HCT116 (cell line): ENCODE results near the gene CDX1.

Experiments
- CEBPB ChIP-seq: IDR thresholded peaks from 2 replicates; pipeline ENCODE4 v1.6.1; 2012; ENCODE audit warnings: low read depth
- EGR1 ChIP-seq: IDR thresholded peaks from 2 replicates; pipeline ENCODE4 v1.6.1; 2012; ENCODE audit warnings: low read depth
- EZH2 ChIP-seq: fragments of 200-600 bp; sonication (generic); IDR thresholded peaks from 2 replicates; pipeline ENCODE4 v1.6.1; 2017; ENCODE audit warnings: antibody characterized with exemption, mixed run types
- FOSL1 ChIP-seq: IDR thresholded peaks from 2 replicates; pipeline ENCODE4 v1.6.1; 2012; ENCODE audit warnings: low read depth
- JUND ChIP-seq: IDR thresholded peaks from 2 replicates; pipeline ENCODE4 v1.6.1; 2012
- POLR2A ChIP-seq: IDR thresholded peaks from 2 replicates; pipeline ENCODE4 v1.7.0; 2011; ENCODE audit warnings: borderline replicate concordance; ENCODE audit not compliant: insufficient read depth, insufficient read length; ENCODE audit errors: extremely low read depth
- POLR2AphosphoS5 ChIP-seq: IDR thresholded peaks from 2 replicates; pipeline ENCODE4 v1.6.1; 2011; ENCODE audit warnings: mild to moderate bottlenecking, low read depth, low read length, moderate library complexity
- SRF ChIP-seq: IDR thresholded peaks from 2 replicates; pipeline ENCODE4 v1.6.1; 2012; ENCODE audit warnings: low read depth
- TF ChIP-seq, protein P1 (sequence below): IDR thresholded peaks from 2 replicates; pipeline ENCODE4 v1.6.1; 2012
- TF ChIP-seq, protein P2 (sequence below), 3 experiments: fragments of 200-600 bp in 1 of 3; sonication (generic) in 1 of 3; IDR thresholded peaks in 2 of 3; conservative IDR thresholded peaks in 1 of 3; 2 replicates each; pipeline ENCODE4 v1.5.1; 2012 to 2017; ENCODE audit warnings: low read depth in 2 of 3, low read length in 2 of 3, antibody characterized with exemption in 1 of 3, borderline replicate concordance in 1 of 3, control low read depth in 1 of 3, mild to moderate bottlenecking in 1 of 3, mixed read lengths in 1 of 3, mixed run types in 1 of 3, moderate library complexity in 1 of 3; ENCODE audit not compliant: insufficient read depth in 1 of 3

DNA sequence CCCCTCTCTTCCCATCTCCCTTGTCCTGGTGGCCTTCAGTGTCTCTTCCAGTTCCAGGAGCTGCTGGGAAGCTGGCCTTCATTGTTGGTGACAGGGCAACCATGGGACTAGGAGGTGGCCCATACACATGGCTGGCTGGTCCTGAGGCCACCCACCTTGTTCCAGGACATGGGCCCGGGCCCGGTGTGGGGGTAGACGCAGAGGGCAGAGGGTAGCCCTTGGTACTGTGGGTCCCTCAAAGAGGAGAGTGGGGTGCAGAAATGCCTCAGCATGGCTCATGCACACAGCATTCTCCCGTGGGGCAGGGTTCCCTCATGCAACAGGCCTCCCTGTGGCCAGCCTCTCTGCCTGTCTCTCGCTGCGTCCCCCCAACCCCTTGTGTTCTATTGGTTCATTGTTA, 44.1 kb downstream of the CDX1 start:
- TF ChIP-seq FOSL1 (no peak), SRF (no peak), JUND (no peak), EZH2 (no peak), CEBPB (no peak), EGR1 (no peak), POLR2AphosphoS5 (no peak), POLR2A (no peak)
- TF ChIP-seq, protein P1, sequence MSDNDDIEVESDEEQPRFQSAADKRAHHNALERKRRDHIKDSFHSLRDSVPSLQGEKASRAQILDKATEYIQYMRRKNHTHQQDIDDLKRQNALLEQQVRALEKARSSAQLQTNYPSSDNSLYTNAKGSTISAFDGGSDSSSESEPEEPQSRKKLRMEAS, result no peak
- TF ChIP-seq, protein P2, sequence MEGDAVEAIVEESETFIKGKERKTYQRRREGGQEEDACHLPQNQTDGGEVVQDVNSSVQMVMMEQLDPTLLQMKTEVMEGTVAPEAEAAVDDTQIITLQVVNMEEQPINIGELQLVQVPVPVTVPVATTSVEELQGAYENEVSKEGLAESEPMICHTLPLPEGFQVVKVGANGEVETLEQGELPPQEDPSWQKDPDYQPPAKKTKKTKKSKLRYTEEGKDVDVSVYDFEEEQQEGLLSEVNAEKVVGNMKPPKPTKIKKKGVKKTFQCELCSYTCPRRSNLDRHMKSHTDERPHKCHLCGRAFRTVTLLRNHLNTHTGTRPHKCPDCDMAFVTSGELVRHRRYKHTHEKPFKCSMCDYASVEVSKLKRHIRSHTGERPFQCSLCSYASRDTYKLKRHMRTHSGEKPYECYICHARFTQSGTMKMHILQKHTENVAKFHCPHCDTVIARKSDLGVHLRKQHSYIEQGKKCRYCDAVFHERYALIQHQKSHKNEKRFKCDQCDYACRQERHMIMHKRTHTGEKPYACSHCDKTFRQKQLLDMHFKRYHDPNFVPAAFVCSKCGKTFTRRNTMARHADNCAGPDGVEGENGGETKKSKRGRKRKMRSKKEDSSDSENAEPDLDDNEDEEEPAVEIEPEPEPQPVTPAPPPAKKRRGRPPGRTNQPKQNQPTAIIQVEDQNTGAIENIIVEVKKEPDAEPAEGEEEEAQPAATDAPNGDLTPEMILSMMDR (IDR thresholded peaks at IDR 0.05 in 2 of 3, conservative IDR thresholded peaks at IDR 0.05 in 1 of 3; ENCODE audit: borderline replicate concordance in 1 of 3, insufficient read depth in 1 of 3, low read depth in 2 of 3, low read length in 2 of 3), result no peak
